Activated CD4-positive, alpha-beta T cell treated with anti-CD3 and anti-CD28 coated beads for 36 hours (primary cell): ENCODE data around the gene INSIG1. TPM values are rescaled to one million over a fixed set of nuclear protein-coding genes. Genes with fewer than 3 reads are reported as not detected.

ENCODE experiments used
- ATAC-seq: fragments of 200-7000 bp; cut with Tn5 transposase; one replicate; pipeline ENCODE4 v1.10.0; 2021; ENCODE audit warnings: mild to moderate bottlenecking, moderate library complexity
- CTCF ChIA-PET: fragments of 350-600 bp; sonication (Branson Sonifier 250); formaldehyde crosslinking; loops from one replicate; lab custom pipeline; 2021; ENCODE audit warnings: antibody characterized with exemption; lab: Charles Lee
- POLR2A ChIA-PET: fragments of 350-600 bp; sonication (Branson Sonifier 250); formaldehyde crosslinking; loops from one replicate; lab custom pipeline; 2021; ENCODE audit warnings: antibody characterized with exemption, inconsistent platforms; lab: Charles Lee
- DNase-seq: peaks from one replicate; pipeline ENCODE4 v3.0.0-alpha.2; 2020
- H3K27ac Mint-ChIP-seq: one replicate; pipeline ENCODE4 v1.8.0; 2021; ENCODE audit warnings: mixed read lengths
- H3K27me3 Mint-ChIP-seq: one replicate; pipeline ENCODE4 v1.8.0; 2021; ENCODE audit warnings: mixed read lengths
- H3K36me3 Mint-ChIP-seq: one replicate; pipeline ENCODE4 v1.8.0; 2021; ENCODE audit warnings: low read depth, mixed read lengths
- H3K4me1 Mint-ChIP-seq: one replicate; pipeline ENCODE4 v1.8.0; 2021; ENCODE audit warnings: mixed read lengths
- H3K4me3 Mint-ChIP-seq: one replicate; pipeline ENCODE4 v1.8.0; 2021; ENCODE audit warnings: mild to moderate bottlenecking, moderate library complexity, mixed read lengths
- H3K9me3 Mint-ChIP-seq: one replicate; pipeline ENCODE4 v1.8.0; 2021; ENCODE audit warnings: low read depth, mixed read lengths
- intact Hi-C, 2 experiments: fragments of 100-400 bp; cut with DNase I in 1 of 2; cut with micrococcal nuclease in 1 of 2; formaldehyde crosslinking; loops; one replicate each; pipeline versions ENCODE4 v1.14.2 to v1.15.1; 2022 to 2024; cut with DNase I, micrococcal nuclease
- total RNA-seq, 2 experiments: library from RNA; stranded (reverse); gene quantifications; one replicate each; pipeline ENCODE4 v1.2.3, GENCODE V29; 2021

INSIG1 gene
- total RNA-seq, 2 experiments from 2014 or later: 100 to 110 TPM

- Mint-ChIP-seq H3K4me3 (no peak overlapping the region), H3K9me3 (no peaks in the 10 kb centered on the region), H3K27me3 (peaks cover 4% of the 10 kb centered on the region), H3K36me3 (no peaks in the 10 kb centered on the region), H3K27ac (no peak overlapping the region), H3K4me1 (peaks cover 14% of the 10 kb centered on the region)
- CTCF ChIA-PET: interaction anchor here (0.7 to 3.3 kb wide), 21 partner anchors 8 to 417 kb away, joined by 3 to 21 read pairs (median 5); no protein-coding TSS in a partner anchor
- POLR2A ChIA-PET: interaction anchor here (0.7 to 1.0 kb wide), 3 partner anchors 45 to 135 kb away, joined by 3 read pairs; no protein-coding TSS in a partner anchor
- DNase-seq (peak; percentile 69), ATAC-seq (peak; percentile 48)
- intact Hi-C loops: loop anchor here (2.0 to 10.0 kb wide), 3 partner anchors 153 to 339 kb away; partner anchors contain the start of genes HTR5A (in 1 of the 2) and PAXIP1 (in 1 of the 2)
Observed at GRCh38 chr7:155344270-155344617, 46.6 kb downstream of the INSIG1 start.

GRCh38 chr7:155344618-155345433 is 47.1 kb downstream of the INSIG1 start:
- peaks cover 4% of the 10 kb centered on the region for H3K27me3 Mint-ChIP-seq
- H3K4me3 Mint-ChIP-seq: peak overlapping the region; percentile 57
- DNase-seq (peak; percentile 89), ATAC-seq (peak; percentile 86)
- ChIA-PET CTCF (interaction anchor here (0.6 to 3.3 kb wide), 40 partner anchors 8 to 984 kb away, joined by 3 to 21 read pairs (median 3); no protein-coding TSS in a partner anchor), POLR2A (interaction anchor here (0.6 to 1.0 kb wide), 4 partner anchors 36 to 417 kb away, joined by 3 to 5 read pairs (median 4); no protein-coding TSS in a partner anchor)
- intact Hi-C loops: loop anchor here (1.0 to 10.0 kb wide), 9 partner anchors 48 to 418 kb away; partner anchors contain the start of genes INSIG1 (in 2 of the 2), PAXIP1 (in 2 of the 2) and HTR5A (in 1 of the 2)
- H3K27ac Mint-ChIP-seq: peak overlapping the region; percentile 16
- no peaks in the 10 kb centered on the region for H3K9me3 Mint-ChIP-seq
- no peaks in the 10 kb centered on the region for H3K36me3 Mint-ChIP-seq
- H3K4me1 Mint-ChIP-seq: peaks cover 14% of the 10 kb centered on the region

- ATAC-seq (peak; percentile 8), DNase-seq (no peak)
- Mint-ChIP-seq H3K9me3 (no peaks in the 10 kb centered on the region), H3K4me3 (peak overlapping the region; percentile 57), H3K27me3 (peaks cover 3% of the 10 kb centered on the region), H3K4me1 (peaks cover 14% of the 10 kb centered on the region), H3K27ac (no peak overlapping the region), H3K36me3 (no peaks in the 10 kb centered on the region)
- intact Hi-C loops: loop anchor here (1.0 to 10.0 kb wide), 8 partner anchors 48 to 418 kb away; partner anchors contain the start of genes INSIG1 (in 2 of the 2) and PAXIP1 (in 2 of the 2)
- ChIA-PET CTCF (interaction anchor here (0.6 to 3.3 kb wide), 34 partner anchors 8 to 985 kb away, joined by 3 to 21 read pairs (median 4); no protein-coding TSS in a partner anchor), POLR2A (interaction anchor here (0.6 to 0.9 kb wide), 3 partner anchors 35 to 418 kb away, joined by 4 to 5 read pairs (median 4); no protein-coding TSS in a partner anchor)
Observed at GRCh38 chr7:155345490-155345889, 47.8 kb downstream of the INSIG1 start.

GRCh38 chr7:155346285-155346684 is 48.6 kb downstream of the INSIG1 start:
- H3K27me3 Mint-ChIP-seq: peaks cover 6% of the 10 kb centered on the region
- H3K27ac Mint-ChIP-seq: no peak overlapping the region
- ATAC-seq: no peak
- POLR2A ChIA-PET: no interaction called here
- H3K9me3 Mint-ChIP-seq: no peaks in the 10 kb centered on the region
- DNase-seq: no peak
- H3K4me1 Mint-ChIP-seq: peaks cover 14% of the 10 kb centered on the region
- CTCF ChIA-PET: no interaction called here
- H3K36me3 Mint-ChIP-seq: no peaks in the 10 kb centered on the region
- intact Hi-C loops: loop anchor here in 1 of 2 experiments (10.0 kb wide), 1 partner anchor 341 kb away; the partner anchor contains the start of gene PAXIP1
- no peak overlapping the region for H3K4me3 Mint-ChIP-seq

- Mint-ChIP-seq H3K4me3 (no peak overlapping the region), H3K36me3 (no peaks in the 10 kb centered on the region), H3K9me3 (no peaks in the 10 kb centered on the region), H3K27me3 (peaks cover 11% of the 10 kb centered on the region), H3K27ac (no peak overlapping the region), H3K4me1 (peaks cover 9% of the 10 kb centered on the region)
- CTCF ChIA-PET: no interaction called here
- intact Hi-C loops: loop anchor here in 1 of 2 experiments (10.0 kb wide), 1 partner anchor 344 kb away; the partner anchor contains the start of gene PAXIP1
- POLR2A ChIA-PET: no interaction called here
- DNase-seq: no peak
- no peak for ATAC-seq
Observed at GRCh38 chr7:155348806-155349205, 51.1 kb downstream of the INSIG1 start.

- Mint-ChIP-seq H3K4me1 (peaks cover 6% of the 10 kb centered on the region), H3K36me3 (no peaks in the 10 kb centered on the region), H3K27me3 (peaks cover 13% of the 10 kb centered on the region), H3K4me3 (no peak overlapping the region), H3K9me3 (peaks cover 1% of the 10 kb centered on the region), H3K27ac (no peak overlapping the region)
- ChIA-PET POLR2A (no interaction called here), CTCF (no interaction called here)
- DNase-seq (no peak), ATAC-seq (no peak)
- intact Hi-C loops: loop anchor here in 1 of 2 experiments (10.0 kb wide), 1 partner anchor 345 kb away; the partner anchor contains the start of gene PAXIP1
Observed at GRCh38 chr7:155349601-155350331, 52.1 kb downstream of the INSIG1 start.

GRCh38 chr7:155351120-155351870 is 53.6 kb downstream of the INSIG1 start:
- CTCF ChIA-PET: no interaction called here
- ATAC-seq (no peak), DNase-seq (no peak)
- Mint-ChIP-seq H3K4me1 (no peaks in the 10 kb centered on the region), H3K36me3 (no peaks in the 10 kb centered on the region), H3K9me3 (peaks cover 1% of the 10 kb centered on the region), H3K4me3 (no peak overlapping the region), H3K27me3 (peaks cover 16% of the 10 kb centered on the region), H3K27ac (no peak overlapping the region)
- intact Hi-C loops: no loop called here
- POLR2A ChIA-PET: interaction anchor here (0.5 kb wide), 1 partner anchor 343 kb away, joined by 3 read pairs; no protein-coding TSS in a partner anchor

- intact Hi-C loops: no loop called here
- ChIA-PET CTCF (interaction anchor here (0.5 to 2.0 kb wide), 2 partner anchors 7 to 10 kb away, joined by 4 to 5 read pairs; no protein-coding TSS in a partner anchor), POLR2A (no interaction called here)
- H3K27me3 Mint-ChIP-seq: peaks cover 19% of the 10 kb centered on the region
- ATAC-seq (no peak), DNase-seq (no peak)
- H3K9me3 Mint-ChIP-seq: peaks cover 1% of the 10 kb centered on the region
- no peaks in the 10 kb centered on the region for H3K36me3 Mint-ChIP-seq
- no peak overlapping the region for H3K27ac Mint-ChIP-seq
- no peaks in the 10 kb centered on the region for H3K4me1 Mint-ChIP-seq
- no peak overlapping the region for H3K4me3 Mint-ChIP-seq
Observed at GRCh38 chr7:155352076-155352752, 54.5 kb downstream of the INSIG1 start.

GRCh38 chr7:155352753-155353115 is 55.1 kb downstream of the INSIG1 start:
- ATAC-seq: no peak
- ChIA-PET POLR2A (no interaction called here), CTCF (interaction anchor here (0.5 to 2.0 kb wide), 2 partner anchors 8 to 425 kb away, joined by 3 to 5 read pairs; no protein-coding TSS in a partner anchor)
- intact Hi-C loops: no loop called here
- no peak overlapping the region for H3K4me3 Mint-ChIP-seq
- no peaks in the 10 kb centered on the region for H3K4me1 Mint-ChIP-seq
- peaks cover 19% of the 10 kb centered on the region for H3K27me3 Mint-ChIP-seq
- peaks cover 1% of the 10 kb centered on the region for H3K9me3 Mint-ChIP-seq
- H3K36me3 Mint-ChIP-seq: no peaks in the 10 kb centered on the region
- DNase-seq: no peak
- H3K27ac Mint-ChIP-seq: no peak overlapping the region
